GM10248 (cell line): ENCODE measurements around the gene MLXIPL.

Source experiments
- CTCF ChIA-PET: fragments of 300-600 bp; sonication (Branson Sonifier 250); formaldehyde crosslinking; extraction: SDS; loops from one replicate; lab custom pipeline; 2021; ENCODE audit warnings: antibody characterized with exemption; lab: Yijun Ruan, JAX
- POLR2A ChIA-PET: fragments of 350-650 bp; sonication (Branson Sonifier 250); formaldehyde crosslinking; extraction: SDS; loops from one replicate; lab custom pipeline; 2020; ENCODE audit warnings: antibody characterized with exemption; lab: Yijun Ruan, JAX
- DNase-seq: peaks from one replicate; pipeline ENCODE4 v3.0.0; 2012; ENCODE audit errors: extremely low spot score
- CTCF ChIP-seq: IDR thresholded peaks from 2 replicates; pipeline ENCODE4 v1.5.1; 2012; ENCODE audit warnings: mild to moderate bottlenecking, low read depth; ENCODE audit errors: extremely low read depth, missing control alignments, control extremely low read depth

The MLXIPL gene

DNA sequence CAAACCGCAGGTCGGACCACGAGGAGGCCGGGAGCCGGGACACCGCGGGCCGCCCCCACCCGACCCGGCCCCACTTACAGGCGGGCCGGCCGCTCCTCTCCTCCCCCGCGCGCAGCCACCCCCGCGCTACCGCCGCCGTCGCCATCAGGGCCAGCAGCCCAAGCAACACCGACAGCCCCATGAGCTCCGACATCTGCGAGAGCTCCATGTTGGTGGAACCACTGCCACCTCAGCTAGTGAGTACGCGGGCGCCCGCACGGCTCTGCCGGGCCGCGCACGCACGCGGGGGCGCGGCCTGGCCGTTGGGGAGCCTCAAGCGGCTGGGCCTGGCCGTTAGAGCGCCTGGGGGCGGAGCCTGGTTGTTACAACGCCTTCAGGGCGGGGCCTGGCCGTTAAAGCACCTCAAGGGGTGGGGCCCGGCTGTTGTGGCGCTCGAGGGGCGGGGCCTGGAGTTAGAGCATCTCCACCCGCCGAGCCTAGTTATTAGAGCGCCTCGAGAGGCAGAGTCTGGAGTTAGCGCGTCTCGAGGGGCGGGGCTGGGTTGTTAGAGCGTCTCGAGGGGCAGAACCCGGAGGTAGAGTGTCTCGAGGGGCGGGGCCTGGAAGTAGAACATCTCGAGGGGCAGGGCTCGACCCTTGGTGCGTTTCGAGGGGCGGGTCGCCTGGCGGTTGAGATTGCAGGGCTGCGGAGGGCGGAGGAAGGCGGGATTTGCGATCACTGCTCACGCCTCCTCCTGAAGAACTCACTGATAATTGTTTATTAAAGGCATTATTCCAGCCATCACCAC is 45.8 kb downstream of the MLXIPL start, which contains the start of gene TBL2:
TSS of gene TBL2 (minus strand) at position 238 of the 787 bp plus-strand sequence. CDS start at position 208, 30 bp downstream.
- POLR2A ChIA-PET, result interaction anchor here (0.5 to 1.5 kb wide), 5 partner anchors 13 to 1009 kb away, joined by 3 to 6 read pairs (median 5); partner anchors contain the start of gene BCL7B
- peak; percentile 20 for TF ChIP-seq CTCF
- DNase-seq, result peak; percentile 99
- CTCF ChIA-PET, result interaction anchor here (1.4 to 3.4 kb wide), 3 partner anchors 9 to 29 kb away, joined by 4 to 19 read pairs (median 12); no protein-coding TSS in a partner anchor

DNA sequence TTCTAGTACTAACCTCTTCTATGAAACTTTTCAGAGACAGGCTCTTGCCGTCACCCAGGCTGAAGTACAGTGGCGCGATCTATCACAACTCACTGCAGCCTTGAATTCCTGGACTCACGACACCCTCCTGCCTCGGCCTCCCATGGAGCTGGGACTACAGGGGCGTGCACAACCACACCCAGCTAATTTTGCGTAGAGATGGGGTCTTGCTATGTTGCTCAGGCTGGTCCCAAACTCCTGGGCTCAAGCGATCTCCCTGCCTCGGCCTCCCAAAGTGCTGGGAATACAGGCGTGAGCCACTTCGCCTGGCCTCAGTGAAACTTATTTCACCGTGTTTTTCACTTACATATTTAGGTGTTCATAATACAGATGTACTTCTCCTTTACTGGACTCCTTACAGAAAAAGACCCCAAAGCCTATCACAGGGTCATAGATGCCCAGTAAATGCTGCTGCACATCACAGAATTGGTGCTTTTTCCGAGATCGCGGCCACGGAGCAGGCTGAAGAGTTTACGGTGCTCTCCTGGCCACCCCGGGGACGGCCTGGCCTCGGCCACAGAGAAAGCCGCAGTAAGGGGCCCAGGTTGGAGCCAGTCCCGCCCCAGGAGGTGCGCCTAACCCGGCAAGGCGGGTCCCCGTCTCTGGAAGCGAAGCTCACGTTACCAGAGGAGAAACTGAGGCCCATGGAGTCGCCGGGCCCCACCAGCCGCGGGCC is 46.5 kb downstream of the MLXIPL start:
- CTCF ChIA-PET, result interaction anchor here (1.3 to 3.4 kb wide), 4 partner anchors 10 to 157 kb away, joined by 3 to 19 read pairs (median 8); no protein-coding TSS in a partner anchor
- DNase-seq, result no peak
- POLR2A ChIA-PET, result interaction anchor here (0.6 to 1.5 kb wide), 4 partner anchors 12 to 1010 kb away, joined by 3 to 6 read pairs (median 4); partner anchors contain the start of gene BCL7B
- no peak for TF ChIP-seq CTCF

- ChIA-PET CTCF (interaction anchor here (1.4 kb wide), 1 partner anchor 14 kb away, joined by 3 read pairs; no protein-coding TSS in a partner anchor), POLR2A (interaction anchor here (0.6 to 0.9 kb wide), 2 partner anchors 8 to 47 kb away, joined by 3 read pairs; no protein-coding TSS in a partner anchor)
- TF ChIP-seq CTCF, result no peak
- no peak for DNase-seq
Observed at GRCh38 chr7:73573791-73574190, 50.5 kb downstream of the MLXIPL start.

DNA sequence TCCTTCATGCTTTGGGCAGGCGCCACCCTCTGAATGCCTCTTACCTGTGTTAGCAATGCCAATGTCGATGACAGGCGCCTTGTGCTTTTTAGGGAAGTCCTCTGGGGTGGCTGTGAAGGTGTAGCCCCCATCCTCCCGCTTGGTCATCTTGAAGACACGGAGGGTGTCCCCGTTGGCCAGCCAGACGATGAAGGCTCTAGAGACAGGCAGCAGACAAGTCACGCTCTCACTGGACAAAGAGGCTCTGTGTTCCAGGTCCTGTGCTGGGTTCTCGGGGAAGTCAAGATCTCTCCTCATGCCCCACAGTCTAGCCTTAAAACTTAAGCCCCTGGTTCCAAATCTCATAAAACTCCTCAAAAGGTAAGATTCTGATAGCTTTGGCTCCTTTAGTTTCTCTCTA is 51.0 kb downstream of the MLXIPL start:
- TF ChIP-seq CTCF, result no peak
- no peak for DNase-seq
- ChIA-PET POLR2A (interaction anchor here (1.4 kb wide), 1 partner anchor 13 kb away, joined by 4 read pairs; no protein-coding TSS in a partner anchor), CTCF (interaction anchor here (1.4 kb wide), 1 partner anchor 13 kb away, joined by 3 read pairs; no protein-coding TSS in a partner anchor)

DNA sequence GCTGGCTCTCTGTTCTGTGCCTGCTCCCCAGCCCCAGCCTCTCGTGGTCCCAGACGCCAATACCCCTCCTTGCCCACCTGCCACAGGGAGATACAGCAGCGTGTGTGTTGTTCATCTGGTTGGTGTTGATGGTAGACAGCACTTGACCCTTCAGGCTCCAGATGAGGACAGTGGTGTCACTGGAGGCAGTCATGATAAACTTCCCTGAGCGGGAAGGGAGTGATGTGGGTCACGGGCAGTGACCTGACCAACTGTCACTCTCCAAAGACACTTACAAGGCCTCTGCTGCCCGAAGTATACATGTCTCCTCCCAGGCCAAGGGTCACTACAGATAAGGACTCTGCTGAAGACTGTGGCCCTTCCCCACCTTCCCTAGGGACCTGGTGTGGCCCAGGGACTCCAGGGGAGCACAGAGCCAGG is 51.5 kb downstream of the MLXIPL start:
- POLR2A ChIA-PET, result interaction anchor here (1.4 kb wide), 1 partner anchor 12 kb away, joined by 4 read pairs; no protein-coding TSS in a partner anchor
- TF ChIP-seq CTCF, result no peak
- DNase-seq, result no peak
- CTCF ChIA-PET, result interaction anchor here (1.4 kb wide), 1 partner anchor 13 kb away, joined by 3 read pairs; no protein-coding TSS in a partner anchor

- no peak for DNase-seq
- CTCF ChIA-PET, result no interaction called here
- TF ChIP-seq CTCF, result no peak
- POLR2A ChIA-PET, result no interaction called here
Observed at GRCh38 chr7:73570977-73571376, 53.3 kb downstream of the MLXIPL start.
